ENCODE results near the gene P3H4. TPM values are rescaled to one million over a fixed set of nuclear protein-coding genes. Genes with fewer than 3 reads are reported as not detected.
"Not testable (repeated sequence)": the region's sequence is repeated elsewhere in the genome, so short reads cannot be mapped to it uniquely, and the experiment has no call there.

Gene P3H4
- total and polyA plus RNA-seq, 10 of the 15 experiments (the other 5 are each of a cell fraction or from before 2014, with no cell fraction given) = 0.32 to 1.1 (median 0.64) TPM; not detected in 1

DNA sequence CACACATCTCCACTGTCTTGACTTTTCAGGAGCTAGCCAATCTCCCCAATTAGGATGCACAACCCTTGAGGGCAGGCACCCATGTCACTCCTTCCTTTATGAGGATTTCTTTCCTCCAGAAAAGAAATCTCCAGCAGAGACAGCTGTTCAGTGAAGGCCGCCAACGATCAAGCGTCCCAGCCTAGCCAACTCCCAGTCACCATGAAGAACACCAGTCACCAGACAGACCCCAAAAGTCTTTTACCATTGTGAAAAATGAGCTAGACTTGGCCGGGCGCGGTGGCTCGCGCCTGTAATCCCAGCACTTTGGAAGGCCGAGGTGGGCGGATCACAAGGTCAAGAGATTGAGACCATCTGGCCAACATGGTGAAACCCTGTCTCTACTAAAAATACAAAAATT is 18.2 kb upstream of the P3H4 start:
- CTCF ChIA-PET = interaction anchor here (0.8 to 1.1 kb wide), 4 partner anchors 12 to 133 kb away, joined by 3 to 4 read pairs (median 3); no protein-coding TSS in a partner anchor
- H4K20me1 ChIP-seq (ENCODE audit: control insufficient read depth, insufficient read depth); intact Hi-C loops (cut with micrococcal nuclease; ENCODE audit: unreplicated experiment); H3K4me3 ChIP-seq; ATAC-seq; BruUV-seq (replicated peaks); RAD21 ChIA-PET (ENCODE audit: unreplicated experiment); H3K9me3 ChIP-seq (replicated peaks; ENCODE audit: control insufficient read depth, insufficient read depth, low read length); H3K4me1 ChIP-seq (ENCODE audit: control insufficient read depth, insufficient read depth, low read length); H3K9ac ChIP-seq (ENCODE audit: control insufficient read depth, insufficient read depth, low read length); H3K36me3 ChIP-seq (ENCODE audit: control insufficient read depth in 2 of 2, insufficient read depth in 2 of 2, low read length in 1 of 2); H3K27ac ChIP-seq (ENCODE audit: control insufficient read depth, insufficient read depth); H3K27me3 ChIP-seq (replicated peaks in 1 of 2; ENCODE audit: control insufficient read depth in 2 of 2, insufficient read depth in 2 of 2, low read length in 1 of 2); DNase-seq (ENCODE audit: low read depth, low spot score); H2AFZ ChIP-seq (ENCODE audit: control insufficient read depth, low read depth, low read length); FAIRE-seq; in situ Hi-C loops (cut with MboI); H3K4me2 ChIP-seq (ENCODE audit: control insufficient read depth, insufficient read depth); H3K79me2 ChIP-seq (ENCODE audit: control insufficient read depth, insufficient read depth, low read length): not testable (repeated sequence)
- SMC1A ChIA-PET (ENCODE audit: uncharacterized antibody, unreplicated experiment) = interaction anchor here (1.5 to 1.6 kb wide), 2 partner anchors 18 to 20 kb away, joined by 4 to 5 read pairs; no protein-coding TSS in a partner anchor
- WGBS (ENCODE audit: insufficient coverage, insufficient replicate concordance, low lambda C conversion rate, missing lambda C conversion rate) = 88% methylated on average over 10 of the region's 10 CpGs
- POLR2A ChIA-PET = interaction anchor here (0.5 kb wide), 1 partner anchor 449 kb away, joined by 3 read pairs; no protein-coding TSS in a partner anchor

DNA sequence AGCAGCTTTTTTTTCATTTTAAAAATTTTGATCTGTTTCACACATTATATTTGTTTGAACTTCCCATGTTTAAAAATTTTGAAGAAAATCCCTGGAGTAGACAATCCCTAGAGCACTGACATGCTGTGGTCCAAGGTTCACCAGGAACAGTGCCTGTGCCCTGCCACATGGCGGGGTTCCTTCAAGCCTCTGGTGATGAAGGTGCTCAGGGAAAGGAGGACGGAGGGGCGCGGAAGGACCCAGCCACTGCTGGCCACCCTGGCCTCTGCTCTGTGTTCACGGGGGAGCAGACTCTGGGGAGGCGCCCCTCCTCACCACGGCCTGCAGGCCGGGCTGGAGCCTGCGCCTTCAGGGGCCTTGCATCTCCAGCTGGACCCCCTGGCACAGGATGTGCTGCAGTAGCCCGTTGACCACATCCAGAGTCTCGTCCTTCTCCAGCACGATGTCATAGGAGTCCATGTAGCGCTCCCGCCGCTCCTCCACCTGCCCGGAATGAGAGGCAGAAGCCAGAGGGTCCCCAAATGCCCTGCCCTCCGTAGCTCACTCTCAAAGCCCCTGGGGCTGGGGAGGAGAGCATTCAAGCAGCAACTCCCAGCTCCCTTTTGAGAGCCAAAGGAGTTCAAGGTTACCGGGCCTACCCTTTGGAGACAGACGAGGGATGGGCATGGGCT is 13.6 kb upstream of the P3H4 start:
- peaks cover 0 to 3% of the 10 kb centered on the region in 2 experiments; a peak in 1 of 4 replicates for H3K36me3 ChIP-seq (ENCODE audit: control insufficient read depth in 2 of 2, insufficient read depth in 2 of 2, low read length in 1 of 2)
- H3K9ac ChIP-seq (ENCODE audit: control insufficient read depth, insufficient read depth, low read length) = no peak overlapping the region
- H3K4me1 ChIP-seq (ENCODE audit: control insufficient read depth, insufficient read depth, low read length) = no peaks in the 10 kb centered on the region
- H3K9me3 ChIP-seq (replicated peaks; ENCODE audit: control insufficient read depth, insufficient read depth, low read length) = no peaks in the 10 kb centered on the region
- ChIA-PET CTCF (no interaction called here), POLR2A (no interaction called here), RAD21 (ENCODE audit: unreplicated experiment) (no interaction called here), SMC1A (ENCODE audit: uncharacterized antibody, unreplicated experiment) (no interaction called here)
- TF ChIP-seq TCF12 (IDR thresholded peaks at IDR 0.05; ENCODE audit: low read depth, low read length) (no peak), PML (IDR thresholded peaks at IDR 0.05; ENCODE audit: low read length) (no peak), EED (IDR thresholded peaks at IDR 0.05; ENCODE audit: low read depth) (no peak), CREB1 (IDR thresholded peaks at IDR 0.05; ENCODE audit: low read depth) (no peak), IRF4 (IDR thresholded peaks at IDR 0.05; ENCODE audit: low read depth, low read length) (no peak), ASH2L (IDR thresholded peaks at IDR 0.05; ENCODE audit: borderline replicate concordance, low read depth) (no peak), NR2C2 (IDR thresholded peaks at IDR 0.05; ENCODE audit: borderline replicate concordance, control insufficient read depth, insufficient read length, low read depth) (no peak), BHLHE40 (IDR thresholded peaks at IDR 0.05; ENCODE audit: borderline replicate concordance in 1 of 2, low read depth in 2 of 2, low read length in 1 of 2) (no peak), TARDBP (IDR thresholded peaks at IDR 0.05; ENCODE audit: borderline replicate concordance) (no peak)
- TF ChIP-seq, protein P1, sequence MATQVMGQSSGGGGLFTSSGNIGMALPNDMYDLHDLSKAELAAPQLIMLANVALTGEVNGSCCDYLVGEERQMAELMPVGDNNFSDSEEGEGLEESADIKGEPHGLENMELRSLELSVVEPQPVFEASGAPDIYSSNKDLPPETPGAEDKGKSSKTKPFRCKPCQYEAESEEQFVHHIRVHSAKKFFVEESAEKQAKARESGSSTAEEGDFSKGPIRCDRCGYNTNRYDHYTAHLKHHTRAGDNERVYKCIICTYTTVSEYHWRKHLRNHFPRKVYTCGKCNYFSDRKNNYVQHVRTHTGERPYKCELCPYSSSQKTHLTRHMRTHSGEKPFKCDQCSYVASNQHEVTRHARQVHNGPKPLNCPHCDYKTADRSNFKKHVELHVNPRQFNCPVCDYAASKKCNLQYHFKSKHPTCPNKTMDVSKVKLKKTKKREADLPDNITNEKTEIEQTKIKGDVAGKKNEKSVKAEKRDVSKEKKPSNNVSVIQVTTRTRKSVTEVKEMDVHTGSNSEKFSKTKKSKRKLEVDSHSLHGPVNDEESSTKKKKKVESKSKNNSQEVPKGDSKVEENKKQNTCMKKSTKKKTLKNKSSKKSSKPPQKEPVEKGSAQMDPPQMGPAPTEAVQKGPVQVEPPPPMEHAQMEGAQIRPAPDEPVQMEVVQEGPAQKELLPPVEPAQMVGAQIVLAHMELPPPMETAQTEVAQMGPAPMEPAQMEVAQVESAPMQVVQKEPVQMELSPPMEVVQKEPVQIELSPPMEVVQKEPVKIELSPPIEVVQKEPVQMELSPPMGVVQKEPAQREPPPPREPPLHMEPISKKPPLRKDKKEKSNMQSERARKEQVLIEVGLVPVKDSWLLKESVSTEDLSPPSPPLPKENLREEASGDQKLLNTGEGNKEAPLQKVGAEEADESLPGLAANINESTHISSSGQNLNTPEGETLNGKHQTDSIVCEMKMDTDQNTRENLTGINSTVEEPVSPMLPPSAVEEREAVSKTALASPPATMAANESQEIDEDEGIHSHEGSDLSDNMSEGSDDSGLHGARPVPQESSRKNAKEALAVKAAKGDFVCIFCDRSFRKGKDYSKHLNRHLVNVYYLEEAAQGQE (IDR thresholded peaks at IDR 0.05; ENCODE audit: low read depth, low read length) = no peak
- ATAC-seq (no peak), DNase-seq (ENCODE audit: low read depth, low spot score) (no peak), FAIRE-seq (no peak)
- H3K4me2 ChIP-seq (ENCODE audit: control insufficient read depth, insufficient read depth) = no peak overlapping the region
- WGBS (ENCODE audit: insufficient coverage, insufficient replicate concordance, low lambda C conversion rate, missing lambda C conversion rate) = 76% methylated on average over 19 of the region's 19 CpGs
- H2AFZ ChIP-seq (ENCODE audit: control insufficient read depth, low read depth, low read length) = no peak overlapping the region
- no peak overlapping the region for H3K4me3 ChIP-seq
- intact Hi-C loops (cut with micrococcal nuclease; ENCODE audit: unreplicated experiment) = no loop called here
- no peak overlapping the region for H3K27ac ChIP-seq (ENCODE audit: control insufficient read depth, insufficient read depth)
- H3K79me2 ChIP-seq (ENCODE audit: control insufficient read depth, insufficient read depth, low read length) = no peaks in the 10 kb centered on the region
- no TSS peak for BruUV-seq (replicated peaks)
- H4K20me1 ChIP-seq (ENCODE audit: control insufficient read depth, insufficient read depth) = no peaks in the 10 kb centered on the region
- no peaks in the 10 kb centered on the region for H3K27me3 ChIP-seq (replicated peaks in 1 of 2; ENCODE audit: control insufficient read depth in 2 of 2, insufficient read depth in 2 of 2, low read length in 1 of 2)
- in situ Hi-C loops (cut with MboI) = no loop called here

All from GM12878 (cell line).